Fibroblast of lung (primary cell): Measurements from ENCODE around the gene CYP2A7.
"Not testable (repeated sequence)": the region's sequence is repeated elsewhere in the genome, so short reads cannot be mapped to it uniquely, and the experiment has no call there.

Experiments
- CTCF ChIP-seq, 2 donors: IDR thresholded peaks in 1 of 2; conservative IDR thresholded peaks in 1 of 2; 1 replicate in 1 of 2; 2 replicates in 1 of 2; pipeline ENCODE4 v1.5.1; 2011 to 2012; ENCODE audit warnings: low read length in 2 of 2, control low read depth in 1 of 2, inconsistent platforms in 1 of 2, low read depth in 1 of 2, mild to moderate bottlenecking in 1 of 2
- EZH2 ChIP-seq: IDR thresholded peaks from 2 replicates; pipeline ENCODE4 v1.5.1; 2012; ENCODE audit warnings: low read length, control low read depth, mild to moderate bottlenecking; ENCODE audit errors: missing control alignments

- TF ChIP-seq CTCF (conservative IDR thresholded peaks at IDR 0.05 in 1 of 2, IDR thresholded peaks at IDR 0.05 in 1 of 2; ENCODE audit: low read depth in 1 of 2, low read length in 2 of 2); EZH2: not testable (repeated sequence)
Measured at GRCh38 chr19:40919530-40920299, 37.7 kb upstream of the CYP2A7 start.
